Chondrocyte (in vitro differentiated cells): ENCODE measurements around the gene CCDC40. TPM values are rescaled to one million over a fixed set of nuclear protein-coding genes. Genes with fewer than 3 reads are reported as not detected.

Source experiments
- DNase-seq: peaks from one replicate; pipeline ENCODE4 v3.0.0; 2021; ENCODE audit warnings: mixed read lengths, low spot score
- H3K27ac Mint-ChIP-seq: one replicate; pipeline ENCODE4 v1.8.0; 2021; ENCODE audit warnings: mild to moderate bottlenecking, moderate library complexity, mixed read lengths; ENCODE audit not compliant: unreplicated experiment
- H3K27me3 Mint-ChIP-seq: 2 replicates; pipeline ENCODE4 v1.8.0; 2021; ENCODE audit warnings: low read depth, mixed read lengths
- H3K36me3 Mint-ChIP-seq: 2 replicates; pipeline ENCODE4 v1.8.0; 2021; ENCODE audit warnings: low read depth, mixed read lengths
- H3K4me1 Mint-ChIP-seq: 2 replicates; pipeline ENCODE4 v1.8.0; 2021; ENCODE audit warnings: low read depth, mild to moderate bottlenecking, mixed read lengths
- H3K4me3 Mint-ChIP-seq: one replicate; pipeline ENCODE4 v1.8.0; 2021; ENCODE audit warnings: mild to moderate bottlenecking, moderate library complexity, mixed read lengths; ENCODE audit not compliant: unreplicated experiment
- H3K9me3 Mint-ChIP-seq: 2 replicates; pipeline ENCODE4 v1.8.0; 2021; ENCODE audit warnings: low read depth, mixed read lengths
- long read RNA-seq: library from polyadenylated mRNA; stranded (forward); transcript quantifications from one replicate; pipeline ENCODE4 v2.0.0, GENCODE V29; 2021
- total RNA-seq: library from RNA; stranded (reverse); gene quantifications from 3 replicates; pipeline ENCODE4 v1.2.1, GENCODE V29; 2021
- TF ChIP-seq, protein P1 (sequence below): fragments of 200-600 bp; sonication (generic); IDR thresholded peaks from 2 replicates; pipeline ENCODE4 v1.5.0; 2021; ENCODE audit warnings: antibody characterized with exemption, mild to moderate bottlenecking, moderate library complexity

CCDC40 gene, protein sequence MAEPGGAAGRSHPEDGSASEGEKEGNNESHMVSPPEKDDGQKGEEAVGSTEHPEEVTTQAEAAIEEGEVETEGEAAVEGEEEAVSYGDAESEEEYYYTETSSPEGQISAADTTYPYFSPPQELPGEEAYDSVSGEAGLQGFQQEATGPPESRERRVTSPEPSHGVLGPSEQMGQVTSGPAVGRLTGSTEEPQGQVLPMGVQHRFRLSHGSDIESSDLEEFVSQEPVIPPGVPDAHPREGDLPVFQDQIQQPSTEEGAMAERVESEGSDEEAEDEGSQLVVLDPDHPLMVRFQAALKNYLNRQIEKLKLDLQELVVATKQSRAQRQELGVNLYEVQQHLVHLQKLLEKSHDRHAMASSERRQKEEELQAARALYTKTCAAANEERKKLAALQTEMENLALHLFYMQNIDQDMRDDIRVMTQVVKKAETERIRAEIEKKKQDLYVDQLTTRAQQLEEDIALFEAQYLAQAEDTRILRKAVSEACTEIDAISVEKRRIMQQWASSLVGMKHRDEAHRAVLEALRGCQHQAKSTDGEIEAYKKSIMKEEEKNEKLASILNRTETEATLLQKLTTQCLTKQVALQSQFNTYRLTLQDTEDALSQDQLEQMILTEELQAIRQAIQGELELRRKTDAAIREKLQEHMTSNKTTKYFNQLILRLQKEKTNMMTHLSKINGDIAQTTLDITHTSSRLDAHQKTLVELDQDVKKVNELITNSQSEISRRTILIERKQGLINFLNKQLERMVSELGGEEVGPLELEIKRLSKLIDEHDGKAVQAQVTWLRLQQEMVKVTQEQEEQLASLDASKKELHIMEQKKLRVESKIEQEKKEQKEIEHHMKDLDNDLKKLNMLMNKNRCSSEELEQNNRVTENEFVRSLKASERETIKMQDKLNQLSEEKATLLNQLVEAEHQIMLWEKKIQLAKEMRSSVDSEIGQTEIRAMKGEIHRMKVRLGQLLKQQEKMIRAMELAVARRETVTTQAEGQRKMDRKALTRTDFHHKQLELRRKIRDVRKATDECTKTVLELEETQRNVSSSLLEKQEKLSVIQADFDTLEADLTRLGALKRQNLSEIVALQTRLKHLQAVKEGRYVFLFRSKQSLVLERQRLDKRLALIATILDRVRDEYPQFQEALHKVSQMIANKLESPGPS
- 5.8 to 11.8 TPM (median 6.5 TPM) in 3 replicates for total RNA-seq
- long read RNA-seq, partial matches to known transcripts: 0 of 3 reads
- long read RNA-seq, other reads (novel, unspliced or antisense): 3 of 3 reads

DNA sequence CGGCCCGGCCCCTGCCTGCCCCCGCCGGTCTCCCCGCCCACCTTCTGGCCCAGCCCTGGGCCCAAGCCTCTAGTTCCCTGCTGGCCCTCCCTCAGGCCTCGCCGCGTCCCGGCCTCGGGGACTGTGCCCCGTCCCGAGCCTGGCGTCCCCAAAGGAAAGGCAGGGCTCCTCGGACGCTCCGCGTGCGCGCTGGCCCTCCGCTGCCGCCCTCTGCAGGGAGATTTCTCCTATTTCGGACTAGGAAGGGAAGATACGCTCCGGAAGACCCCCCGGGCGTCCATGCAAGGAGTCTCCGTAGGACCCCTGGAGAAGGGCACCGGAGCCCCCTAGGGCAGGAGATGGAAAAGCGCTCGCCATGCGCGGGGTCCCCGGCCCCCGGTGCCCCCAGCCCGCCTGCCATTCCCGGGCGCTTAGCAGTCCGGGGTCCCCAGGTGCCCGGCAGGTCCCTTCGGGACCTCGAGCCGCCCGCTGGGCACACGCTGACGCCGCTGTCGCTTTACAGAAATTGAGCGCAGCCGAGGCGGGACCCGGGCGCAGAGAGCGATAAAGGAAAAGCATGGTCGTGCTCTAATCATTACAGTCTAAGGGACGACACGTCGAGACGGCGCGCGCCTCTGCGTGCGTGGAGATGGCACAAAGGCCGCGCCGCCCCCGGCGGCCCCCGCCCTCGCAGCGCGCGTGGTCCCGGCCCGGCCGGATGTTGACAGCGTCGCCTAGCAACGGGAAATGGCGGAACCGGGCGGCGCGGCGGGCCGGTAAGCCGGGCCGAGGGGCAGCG, at the start of gene CCDC40:
TSS of gene CCDC40 (plus strand) at position 706 of the 778 bp plus-strand sequence. CDS start at position 727, 21 bp downstream.
- Mint-ChIP-seq H3K36me3 (peaks cover 4% of the 10 kb centered on the region), H3K4me3 (peak within 1 kb of the TSS; percentile 92), H3K27me3 (no peaks in the 10 kb centered on the region), H3K4me1 (peaks cover 44% of the 10 kb centered on the region), H3K27ac (peak within 1 kb of the TSS; percentile 98), H3K9me3 (no peaks in the 10 kb centered on the region)
- TF ChIP-seq, protein P1, sequence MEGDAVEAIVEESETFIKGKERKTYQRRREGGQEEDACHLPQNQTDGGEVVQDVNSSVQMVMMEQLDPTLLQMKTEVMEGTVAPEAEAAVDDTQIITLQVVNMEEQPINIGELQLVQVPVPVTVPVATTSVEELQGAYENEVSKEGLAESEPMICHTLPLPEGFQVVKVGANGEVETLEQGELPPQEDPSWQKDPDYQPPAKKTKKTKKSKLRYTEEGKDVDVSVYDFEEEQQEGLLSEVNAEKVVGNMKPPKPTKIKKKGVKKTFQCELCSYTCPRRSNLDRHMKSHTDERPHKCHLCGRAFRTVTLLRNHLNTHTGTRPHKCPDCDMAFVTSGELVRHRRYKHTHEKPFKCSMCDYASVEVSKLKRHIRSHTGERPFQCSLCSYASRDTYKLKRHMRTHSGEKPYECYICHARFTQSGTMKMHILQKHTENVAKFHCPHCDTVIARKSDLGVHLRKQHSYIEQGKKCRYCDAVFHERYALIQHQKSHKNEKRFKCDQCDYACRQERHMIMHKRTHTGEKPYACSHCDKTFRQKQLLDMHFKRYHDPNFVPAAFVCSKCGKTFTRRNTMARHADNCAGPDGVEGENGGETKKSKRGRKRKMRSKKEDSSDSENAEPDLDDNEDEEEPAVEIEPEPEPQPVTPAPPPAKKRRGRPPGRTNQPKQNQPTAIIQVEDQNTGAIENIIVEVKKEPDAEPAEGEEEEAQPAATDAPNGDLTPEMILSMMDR: peak; percentile 64
- no peak for DNase-seq

DNA sequence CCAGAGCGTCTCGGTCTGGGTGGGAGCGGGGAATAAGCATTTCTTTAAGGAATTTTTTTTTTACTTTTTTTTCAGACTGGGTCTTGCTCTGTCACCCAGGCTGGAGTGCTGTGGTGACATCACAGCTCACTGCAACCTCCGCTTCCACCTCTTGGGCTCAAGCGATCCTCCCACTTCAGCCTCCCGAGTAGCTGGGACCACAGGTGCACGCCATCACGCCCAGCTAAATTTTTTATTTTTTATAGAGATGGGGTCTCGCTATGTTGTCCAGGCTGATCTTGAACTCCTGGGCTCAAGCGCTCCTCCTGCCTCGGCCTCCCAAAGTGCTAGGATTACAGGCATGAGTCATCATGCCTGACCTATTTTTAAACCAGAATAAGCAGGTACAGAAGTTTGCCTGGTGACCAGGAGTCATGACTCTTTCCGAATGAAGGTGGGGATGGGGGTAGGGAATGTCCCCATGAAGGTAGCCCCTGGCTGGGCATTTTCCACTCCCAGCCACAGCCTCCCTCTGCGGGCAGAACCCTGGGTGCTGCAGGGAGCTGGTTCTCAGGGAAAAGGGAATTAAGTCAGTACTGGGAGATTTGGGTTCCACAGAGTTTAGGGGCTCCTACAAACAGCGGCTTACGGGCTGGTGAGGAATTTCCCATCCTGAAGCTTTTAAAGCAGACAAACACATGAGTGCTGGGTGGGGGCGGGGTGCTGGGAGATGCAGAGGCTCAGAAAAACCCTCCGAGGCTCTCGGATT, 49.1 kb upstream of the CCDC40 start:
- peak overlapping the region; percentile 54 for H3K4me3 Mint-ChIP-seq
- peak; percentile 59 for DNase-seq
- TF ChIP-seq, protein P1: no peak
- peaks cover 58% of the 10 kb centered on the region for H3K4me1 Mint-ChIP-seq
- peak overlapping the region; percentile 94 for H3K27ac Mint-ChIP-seq
- no peaks in the 10 kb centered on the region for H3K27me3 Mint-ChIP-seq
- no peaks in the 10 kb centered on the region for H3K9me3 Mint-ChIP-seq
- no peaks in the 10 kb centered on the region for H3K36me3 Mint-ChIP-seq

DNA sequence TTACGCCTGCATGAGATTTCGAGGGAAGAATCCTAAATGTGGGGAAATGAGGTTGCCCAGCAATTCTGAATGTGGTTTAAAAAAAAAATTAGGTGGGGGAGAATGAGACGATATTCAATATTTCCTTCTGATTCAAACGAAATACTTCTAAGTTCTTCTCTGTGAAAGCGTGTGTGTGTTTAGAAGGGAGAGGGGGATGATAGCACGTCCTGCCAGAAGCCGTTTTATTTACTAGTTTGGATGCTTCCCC, 48.6 kb upstream of the CCDC40 start:
- no peaks in the 10 kb centered on the region for H3K9me3 Mint-ChIP-seq
- H3K36me3 Mint-ChIP-seq: no peaks in the 10 kb centered on the region
- no peaks in the 10 kb centered on the region for H3K27me3 Mint-ChIP-seq
- TF ChIP-seq, protein P1: no peak
- H3K4me3 Mint-ChIP-seq: peak overlapping the region; percentile 54
- DNase-seq: no peak
- peaks cover 62% of the 10 kb centered on the region for H3K4me1 Mint-ChIP-seq
- H3K27ac Mint-ChIP-seq: peak overlapping the region; percentile 94

DNA sequence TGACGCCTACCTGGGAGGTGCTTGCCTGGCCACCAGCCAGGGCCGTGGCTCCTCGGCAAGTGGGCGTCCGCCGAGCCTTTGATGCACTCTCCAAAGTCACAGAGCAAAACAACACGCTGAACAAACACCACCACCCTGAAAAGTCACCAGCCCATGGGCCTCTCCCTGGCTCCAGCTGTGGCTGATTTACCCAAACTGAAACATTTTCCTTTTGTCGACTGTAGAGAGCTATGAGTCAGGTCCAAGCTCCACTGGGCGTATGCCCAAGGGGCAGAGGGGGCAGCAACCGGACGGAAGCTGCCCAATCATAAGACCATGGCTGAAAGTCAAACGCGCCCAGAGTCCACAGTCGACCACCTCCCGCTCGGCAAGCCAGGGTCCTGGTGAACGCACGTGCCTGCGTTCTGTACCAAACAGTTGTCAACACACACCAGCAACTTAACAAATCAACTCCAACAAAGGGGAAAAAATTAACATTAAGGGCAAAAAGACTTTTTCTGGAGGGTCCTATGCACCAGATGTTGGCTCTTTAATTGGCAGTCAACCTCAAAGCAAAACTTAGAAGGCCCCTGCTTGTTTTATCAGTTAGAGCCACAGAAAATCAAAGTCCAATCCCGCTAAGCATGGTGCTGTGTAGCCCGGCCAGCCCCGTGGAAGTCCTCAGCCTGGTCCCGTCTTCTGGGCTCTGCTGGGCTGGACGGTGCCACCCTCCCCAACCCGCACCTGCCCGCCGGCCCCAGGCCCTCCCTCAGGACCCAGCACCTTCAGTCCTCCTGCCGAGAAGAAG, 48.1 kb upstream of the CCDC40 start:
- DNase-seq: peak; percentile 56
- Mint-ChIP-seq H3K9me3 (no peaks in the 10 kb centered on the region), H3K4me1 (peaks cover 63% of the 10 kb centered on the region), H3K36me3 (no peaks in the 10 kb centered on the region), H3K4me3 (peak overlapping the region; percentile 54), H3K27me3 (no peaks in the 10 kb centered on the region), H3K27ac (peak overlapping the region; percentile 94)
- TF ChIP-seq, protein P1: no peak
